ENCODE measurements around the gene SVBP. TPM values are rescaled to one million over a fixed set of nuclear protein-coding genes. Genes with fewer than 3 reads are reported as not detected.
"Not testable (repeated sequence)": the region's sequence is repeated elsewhere in the genome, so short reads cannot be mapped to it uniquely, and the experiment has no call there.

SVBP gene
- polyA plus RNA-seq, 1 donor = 60.0 TPM

DNA sequence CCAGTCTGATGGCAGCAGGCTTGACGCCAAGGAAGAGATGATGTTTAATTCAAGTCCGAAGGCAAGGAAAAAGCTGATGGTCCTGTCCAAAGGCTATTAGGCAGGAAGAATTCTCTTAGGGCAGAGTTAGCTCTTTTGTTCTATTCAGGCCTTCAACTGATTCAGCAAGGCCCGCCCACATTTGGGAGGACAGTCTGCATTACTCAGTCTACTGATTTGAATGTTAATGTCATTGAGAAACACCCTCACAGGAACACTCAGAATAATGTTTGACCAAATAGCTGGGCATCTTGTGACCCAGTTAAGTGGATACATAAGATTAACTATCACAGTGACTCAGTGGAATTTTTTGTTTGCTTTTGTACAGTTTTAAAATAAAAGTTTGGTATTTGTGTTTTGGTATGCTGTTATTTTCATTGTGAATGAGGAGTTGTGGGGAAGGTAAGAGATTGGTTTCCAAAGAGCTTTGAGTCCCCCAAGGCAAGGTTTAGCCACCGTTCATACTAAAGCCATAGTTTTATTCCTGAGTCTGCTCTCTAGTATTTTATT, 27.5 kb upstream of the SVBP start:
- no peak for DNase-seq

DNA sequence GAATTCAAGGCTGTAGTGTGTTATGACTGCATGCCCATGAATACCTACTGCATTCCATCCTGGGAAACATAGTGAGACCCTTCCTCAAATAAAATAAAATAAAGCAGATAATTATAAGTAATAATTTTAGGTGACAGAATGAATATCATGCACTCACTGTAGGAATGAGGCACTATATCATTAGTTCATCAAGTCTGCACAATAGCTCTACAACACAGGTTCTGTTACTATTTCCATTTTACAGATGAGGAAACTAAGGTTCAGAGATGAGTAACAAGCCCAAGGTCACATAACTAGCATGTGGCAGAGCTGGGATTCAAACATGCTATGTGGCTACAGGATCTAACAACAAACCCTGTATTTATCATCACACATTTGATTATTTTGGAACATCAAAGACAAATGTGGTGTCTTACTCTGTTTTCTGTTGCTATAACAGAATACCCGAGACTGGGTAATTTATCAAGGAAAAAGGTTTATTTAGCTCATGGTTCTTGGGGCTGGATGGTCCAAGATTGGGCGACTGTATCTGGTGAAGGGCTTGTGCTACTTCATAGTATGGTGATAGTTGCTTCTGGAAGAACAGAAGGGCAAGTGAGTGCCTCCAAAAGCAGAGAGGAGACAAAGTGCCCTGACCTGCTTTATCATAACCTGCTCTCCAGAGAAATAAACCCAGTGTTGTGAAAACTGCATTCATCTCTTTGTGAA, 24.4 kb upstream of the SVBP start:
- no peak for DNase-seq

DNA sequence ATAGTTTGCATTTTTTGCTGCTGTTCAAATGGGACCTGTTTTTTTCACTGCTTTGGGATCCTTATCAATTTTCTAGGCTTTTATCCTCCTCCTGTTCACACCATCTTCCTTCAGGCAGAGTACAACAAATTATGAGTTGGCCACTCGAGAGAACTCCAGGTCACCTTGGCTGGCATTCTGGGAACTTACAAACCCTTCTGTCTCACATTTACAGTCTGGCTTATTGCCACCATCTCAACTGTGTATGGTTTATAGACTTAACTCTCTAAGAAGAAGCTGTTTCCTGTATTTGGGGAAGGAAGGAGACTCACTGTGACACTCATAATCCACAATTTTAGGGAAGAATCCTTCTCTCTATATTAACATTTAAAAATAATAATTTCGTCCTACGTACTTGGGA, 23.8 kb upstream of the SVBP start:
- no peak for DNase-seq

DNA sequence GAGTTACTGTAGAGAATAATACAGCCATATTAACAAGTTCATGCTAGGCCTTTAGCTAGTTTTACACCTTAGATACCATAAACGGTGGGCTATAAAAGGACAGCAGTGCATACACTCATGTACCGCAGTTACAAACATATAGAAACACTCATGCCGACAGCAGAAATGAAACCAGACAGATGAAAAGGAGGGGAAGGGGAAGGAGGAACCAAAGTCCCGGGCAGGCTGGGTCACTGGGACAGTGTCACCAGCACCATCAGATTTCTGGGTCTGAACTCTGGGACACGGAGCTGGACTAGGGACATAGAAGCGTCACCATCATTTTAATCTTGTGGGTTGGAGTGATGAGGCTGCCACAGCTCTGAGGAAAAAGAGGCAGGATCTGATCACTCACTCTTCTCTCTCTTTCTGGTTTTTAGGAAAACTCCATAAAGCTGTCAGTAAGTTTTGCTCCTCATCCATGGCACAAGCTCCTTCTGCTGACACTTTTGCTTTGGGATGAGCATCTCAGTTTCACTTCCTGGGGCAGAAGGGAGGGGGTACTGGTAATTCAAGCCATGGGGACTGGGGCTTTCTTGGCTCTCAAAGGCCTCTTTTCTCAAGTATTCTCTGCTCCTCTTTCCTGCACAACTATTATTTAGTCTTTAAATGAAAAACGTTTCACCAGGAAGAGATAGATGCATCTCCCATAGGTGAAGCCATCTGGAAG, 21.4 kb upstream of the SVBP start:
- DNase-seq = no peak

DNA sequence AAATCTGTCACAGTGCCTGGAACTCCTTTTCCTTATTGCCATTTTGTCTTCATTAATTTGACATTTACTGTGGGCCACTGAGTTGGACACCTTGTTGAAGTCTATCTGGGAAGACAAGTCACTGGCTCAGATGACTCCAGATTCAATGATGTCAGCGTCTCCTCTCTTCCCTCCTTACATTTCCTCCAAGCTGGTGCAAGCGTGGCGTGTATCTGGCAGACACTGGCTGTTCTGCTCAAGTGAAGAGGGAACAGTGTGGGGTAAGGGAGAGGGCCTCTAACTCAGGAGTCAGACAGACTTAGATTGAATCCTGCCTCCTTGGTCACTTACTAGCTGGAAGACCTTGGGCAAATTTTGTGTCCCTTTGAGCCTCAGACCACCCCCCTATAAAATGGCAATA, 20.5 kb upstream of the SVBP start:
- DNase-seq = no peak

DNA sequence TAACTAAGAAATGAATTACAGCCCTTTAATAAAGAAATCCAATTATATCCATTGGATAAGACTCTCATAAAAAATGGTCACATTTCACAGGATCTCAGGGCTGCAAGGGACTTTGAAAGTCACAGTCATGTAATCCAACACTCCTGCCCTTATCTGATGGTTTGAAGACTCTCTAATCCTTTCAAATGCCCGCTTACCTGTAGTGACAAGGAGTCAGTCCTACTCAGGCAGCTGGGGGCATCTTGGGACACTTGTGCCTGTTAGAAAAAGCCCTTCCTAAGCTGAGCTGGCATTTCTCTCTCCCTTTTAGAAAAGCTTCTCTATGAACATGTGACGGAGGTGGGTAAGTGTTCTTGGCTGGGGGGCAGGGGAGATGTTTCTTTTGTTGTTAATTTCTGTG, 18.2 kb upstream of the SVBP start:
- DNase-seq = no peak

DNA sequence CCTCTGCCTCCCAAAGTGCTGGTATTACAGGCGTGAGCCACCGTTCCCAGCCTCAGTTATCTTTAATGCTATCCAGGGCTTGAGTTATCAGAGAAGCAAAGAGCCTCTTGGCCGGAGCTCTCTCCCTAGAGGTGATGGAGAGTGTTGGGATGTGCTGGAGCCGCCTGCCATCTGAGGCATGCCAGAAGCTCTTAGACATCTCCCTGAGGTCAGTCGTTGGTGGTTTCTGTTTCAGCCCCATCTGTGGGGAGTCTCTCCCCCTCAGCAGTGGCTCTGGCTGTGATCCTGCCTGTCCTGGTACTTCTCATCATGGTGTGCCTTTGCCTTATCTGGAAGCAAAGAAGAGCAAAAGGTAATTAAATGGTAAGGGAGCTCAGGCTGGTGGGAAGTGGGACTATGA, 17.6 kb upstream of the SVBP start:
- no peak for DNase-seq

DNA sequence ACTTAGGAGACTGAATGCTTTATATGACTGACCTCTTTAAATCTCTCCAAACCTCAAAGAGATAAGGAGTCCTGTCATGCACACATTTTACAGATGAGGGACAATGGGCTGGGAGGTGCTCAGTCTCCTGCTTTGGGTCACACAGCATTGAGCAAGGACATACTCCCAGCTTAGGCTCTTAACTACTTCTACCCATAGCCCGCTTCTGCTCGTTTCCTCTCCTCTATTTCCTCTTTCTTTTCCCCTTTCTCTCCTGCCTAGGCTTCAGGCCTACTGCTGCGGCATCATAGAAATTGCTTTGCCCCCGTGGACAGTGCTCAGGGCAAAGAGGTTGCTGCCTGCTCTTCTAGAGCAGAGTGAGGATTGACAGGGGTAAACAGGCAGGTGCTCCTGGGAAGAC, 16.8 kb upstream of the SVBP start:
- DNase-seq = no peak

DNA sequence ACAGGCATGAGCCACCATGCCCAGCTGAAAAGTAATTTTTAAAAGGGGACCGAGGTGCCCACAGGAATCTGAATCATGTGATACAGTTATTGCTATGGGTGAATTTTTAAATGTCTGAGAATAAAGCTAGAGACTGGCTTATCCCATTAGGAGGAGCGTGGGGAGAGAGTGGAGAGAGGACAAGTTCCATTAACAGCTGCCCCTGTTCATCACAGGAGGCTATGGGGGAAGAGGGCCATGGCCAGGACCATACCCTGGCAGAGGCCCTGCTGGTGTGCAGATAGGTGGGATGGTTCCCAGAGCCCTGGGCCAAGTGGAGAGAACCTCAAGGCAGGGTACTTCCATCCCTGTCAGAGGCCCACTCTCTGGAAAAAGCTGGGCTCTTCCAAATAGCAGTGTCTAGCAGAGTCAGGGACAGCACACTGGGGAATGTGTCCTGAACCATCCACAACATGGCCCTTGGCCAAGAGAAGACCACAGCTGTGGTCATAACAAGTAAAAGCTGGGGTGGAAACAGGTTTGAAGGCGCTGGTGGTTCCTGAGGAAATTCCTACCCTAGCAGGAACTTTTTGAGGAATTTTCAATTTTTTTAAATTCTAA, 15.5 kb upstream of the SVBP start:
- no peak for DNase-seq

DNA sequence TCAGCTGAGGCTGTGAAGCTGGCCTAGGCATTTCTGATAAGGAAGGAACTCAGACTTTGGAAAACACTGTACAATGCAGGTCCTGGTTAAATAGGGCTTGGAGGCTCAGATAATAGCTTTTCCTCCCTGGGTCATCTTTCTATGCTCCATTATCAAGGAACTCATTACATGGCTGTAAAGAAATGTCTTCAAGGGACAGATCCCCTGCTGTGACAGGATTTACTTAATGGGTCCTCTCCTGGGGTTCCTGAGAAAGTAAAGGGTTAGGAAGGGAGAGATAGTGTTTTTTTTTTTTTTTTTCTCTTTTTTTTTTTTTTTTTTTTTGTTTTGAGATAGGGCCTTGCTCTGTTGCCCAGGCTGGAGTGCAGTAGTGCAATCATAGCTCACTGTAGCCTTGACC, 14.1 kb upstream of the SVBP start:
- no peak for DNase-seq

DNA sequence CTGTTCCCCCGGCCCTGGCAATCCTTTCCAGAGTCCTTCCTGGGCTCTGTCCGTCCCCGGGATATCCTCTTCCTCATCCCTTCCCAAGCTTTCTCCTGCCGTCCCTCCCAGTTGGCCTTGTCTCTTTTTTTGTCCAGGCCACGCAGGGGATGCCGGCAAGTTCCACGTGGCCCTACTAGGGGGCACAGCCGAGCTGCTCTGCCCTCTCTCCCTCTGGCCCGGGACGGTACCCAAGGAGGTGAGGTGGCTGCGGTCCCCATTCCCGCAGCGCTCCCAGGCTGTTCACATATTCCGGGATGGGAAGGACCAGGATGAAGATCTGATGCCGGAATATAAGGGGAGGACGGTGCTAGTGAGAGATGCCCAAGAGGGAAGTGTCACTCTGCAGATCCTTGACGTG, 13.4 kb upstream of the SVBP start:
- no peak for DNase-seq

DNA sequence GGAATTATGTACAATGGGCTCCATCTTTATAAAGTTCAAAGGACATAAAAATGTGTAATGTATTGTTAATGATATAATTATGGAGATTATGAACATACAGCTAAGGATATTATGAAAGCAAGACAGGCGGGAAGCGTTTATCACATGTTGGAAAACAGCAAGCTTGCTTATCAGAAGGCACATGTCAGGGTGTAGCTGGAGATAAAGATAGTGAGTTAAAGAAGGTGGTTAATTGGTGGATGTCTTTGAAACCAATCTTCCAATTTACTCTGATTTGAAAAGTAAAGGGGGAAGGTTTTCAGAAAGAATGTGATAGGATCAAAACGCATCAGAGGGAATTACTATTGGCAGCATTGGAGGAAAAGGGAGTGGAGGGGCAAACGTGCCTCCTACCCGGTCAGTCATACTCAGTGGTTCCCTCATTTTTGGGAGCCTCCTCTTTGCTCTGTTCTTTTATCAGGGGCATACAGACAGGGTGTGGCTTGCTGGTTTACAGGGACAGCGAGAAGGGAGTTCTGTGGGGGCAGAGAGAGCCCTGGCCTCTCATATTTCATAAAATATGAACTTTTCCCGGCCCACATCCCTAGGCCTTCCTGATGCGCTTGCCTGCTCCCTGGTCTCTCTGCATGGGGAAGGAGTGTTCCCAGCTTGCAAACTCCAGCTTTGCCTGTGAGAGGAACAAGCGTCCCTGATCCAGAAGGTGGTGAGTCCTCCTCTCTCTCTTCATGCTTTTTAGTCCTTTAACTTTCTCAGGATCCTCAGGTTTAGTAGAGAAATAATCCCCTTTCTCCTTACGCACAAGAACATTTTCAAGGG, 8.0 kb upstream of the SVBP start:
- no peak for DNase-seq

DNA sequence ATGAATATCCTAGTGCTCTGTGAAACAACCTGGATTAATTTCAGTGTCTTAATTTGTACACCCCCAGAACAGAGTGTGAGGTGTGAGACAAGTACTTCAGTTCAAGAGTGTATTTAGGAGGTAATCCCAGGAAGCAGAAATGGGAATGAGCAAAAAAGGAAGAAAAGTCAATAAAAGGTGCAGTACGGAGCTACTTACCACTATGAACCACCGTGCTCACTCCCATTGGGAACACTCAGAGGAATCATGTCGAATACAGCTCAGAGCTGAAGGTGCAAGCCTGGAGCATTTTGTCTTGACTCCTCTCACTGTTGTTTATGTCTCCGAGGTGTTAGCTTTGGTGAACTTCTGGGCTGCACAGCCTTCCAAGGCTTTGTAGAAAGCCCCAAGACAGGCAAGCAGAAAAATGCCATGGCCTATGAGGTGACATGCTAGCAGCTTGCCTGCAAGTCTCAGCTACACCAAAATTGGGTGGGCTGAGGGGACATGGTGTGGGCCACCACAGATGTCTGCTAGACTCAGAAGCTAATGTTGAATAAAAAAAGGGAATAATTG, 7.4 kb upstream of the SVBP start:
- DNase-seq = no peak

DNA sequence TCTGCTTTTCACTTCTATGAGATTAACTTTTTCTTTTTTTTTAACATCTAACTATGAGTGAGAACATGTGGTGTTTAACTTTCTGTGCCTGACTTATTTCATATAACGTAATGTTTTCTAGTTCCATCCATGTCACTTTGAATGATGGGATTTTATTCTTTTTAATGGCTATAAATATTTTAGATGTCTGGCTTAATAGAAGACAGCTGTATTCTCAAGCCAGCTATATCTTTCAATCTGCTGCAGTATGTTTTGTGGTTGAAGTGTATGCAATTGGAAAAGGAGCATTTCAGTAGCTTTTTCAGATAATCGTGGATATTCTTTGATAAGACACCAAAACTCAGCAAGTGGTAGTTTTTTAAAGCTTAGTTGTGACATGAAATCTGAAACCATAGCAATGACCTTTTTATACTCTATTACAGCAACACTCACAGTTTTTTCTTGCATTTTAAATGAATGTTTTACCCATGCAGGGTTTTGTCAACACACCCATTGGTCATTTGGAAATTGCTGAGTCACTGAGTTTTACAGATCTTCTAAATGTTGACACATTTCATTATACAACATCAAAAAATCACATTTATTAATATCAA, 5.7 kb upstream of the SVBP start:
- DNase-seq = peak; percentile 12

DNA sequence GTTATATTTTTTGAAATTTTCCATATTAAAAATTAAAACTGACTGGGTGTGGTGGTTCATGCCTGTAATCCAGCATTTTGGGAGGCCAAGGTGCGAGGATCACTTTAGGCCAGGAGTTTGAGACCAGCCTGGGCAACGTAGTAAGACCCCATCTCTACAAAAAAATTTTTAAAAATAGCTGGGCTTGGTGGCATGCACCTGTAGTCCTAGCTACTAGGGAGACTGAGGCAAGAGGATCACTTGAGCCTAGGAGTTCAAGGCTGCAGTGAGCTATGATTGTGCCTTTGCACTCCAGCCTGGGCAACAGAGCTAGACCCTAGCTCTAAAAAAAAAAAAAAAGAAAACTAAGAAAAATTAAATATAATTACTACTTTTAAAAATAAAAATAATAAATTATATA, 4.5 kb upstream of the SVBP start:
- DNase-seq = no peak

DNA sequence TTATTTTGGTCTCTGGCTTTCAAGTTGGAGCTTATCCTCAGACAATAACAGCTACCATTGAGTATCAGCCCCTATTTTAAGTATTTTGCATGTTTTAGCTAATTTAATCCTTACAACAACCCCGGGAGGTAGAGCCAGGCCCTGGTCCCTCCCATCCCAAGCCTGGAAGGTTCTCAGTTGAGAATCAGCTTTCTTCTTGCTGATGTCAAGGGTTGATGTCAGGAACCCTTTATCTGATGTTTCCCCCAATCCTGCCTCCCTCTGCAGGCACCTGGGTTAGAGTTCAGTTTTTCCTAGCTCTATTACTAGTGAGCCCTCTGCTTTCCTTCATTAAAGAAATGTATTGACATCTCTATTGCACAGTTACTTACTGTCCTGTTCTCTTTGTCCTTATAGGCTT, 3.6 kb upstream of the SVBP start:
- no peak for DNase-seq

DNA sequence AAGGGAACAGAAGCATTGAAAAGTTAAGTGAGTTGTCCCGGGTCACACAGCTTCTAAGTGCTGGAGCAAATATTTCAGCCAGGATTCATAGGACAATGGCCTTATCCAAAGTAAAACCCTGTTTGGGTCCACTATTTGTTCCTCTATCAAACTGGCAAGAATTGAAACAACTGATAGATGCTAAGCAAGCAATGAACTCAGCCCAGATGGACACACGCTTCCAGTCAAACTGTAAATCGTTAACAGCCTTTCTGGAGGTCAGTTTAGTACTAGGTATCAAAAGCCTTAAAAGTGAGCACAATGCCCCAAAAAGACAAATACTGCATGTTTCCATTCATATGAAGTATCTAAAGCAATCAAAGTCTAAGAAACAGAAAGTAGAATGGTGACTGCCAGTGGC, 779 bp upstream of the SVBP start:
- no peak for DNase-seq

DNA sequence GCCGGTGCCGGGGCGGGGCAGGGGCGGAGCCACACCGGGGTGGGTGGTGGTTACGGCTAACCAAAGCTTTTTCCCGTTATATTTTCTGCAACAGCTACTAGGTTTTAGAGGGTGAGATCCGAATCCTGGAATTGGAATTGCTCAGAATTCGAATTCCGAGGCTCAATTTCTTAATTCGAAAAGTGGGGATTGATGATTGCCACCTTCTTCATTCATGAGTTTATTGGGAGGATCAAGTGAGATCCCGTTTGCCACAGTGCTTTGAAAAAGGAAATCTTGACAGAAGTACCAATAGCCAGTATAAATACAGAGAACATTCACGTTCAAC, 207 bp upstream of the SVBP start:
- DNase-seq = no peak

DNA sequence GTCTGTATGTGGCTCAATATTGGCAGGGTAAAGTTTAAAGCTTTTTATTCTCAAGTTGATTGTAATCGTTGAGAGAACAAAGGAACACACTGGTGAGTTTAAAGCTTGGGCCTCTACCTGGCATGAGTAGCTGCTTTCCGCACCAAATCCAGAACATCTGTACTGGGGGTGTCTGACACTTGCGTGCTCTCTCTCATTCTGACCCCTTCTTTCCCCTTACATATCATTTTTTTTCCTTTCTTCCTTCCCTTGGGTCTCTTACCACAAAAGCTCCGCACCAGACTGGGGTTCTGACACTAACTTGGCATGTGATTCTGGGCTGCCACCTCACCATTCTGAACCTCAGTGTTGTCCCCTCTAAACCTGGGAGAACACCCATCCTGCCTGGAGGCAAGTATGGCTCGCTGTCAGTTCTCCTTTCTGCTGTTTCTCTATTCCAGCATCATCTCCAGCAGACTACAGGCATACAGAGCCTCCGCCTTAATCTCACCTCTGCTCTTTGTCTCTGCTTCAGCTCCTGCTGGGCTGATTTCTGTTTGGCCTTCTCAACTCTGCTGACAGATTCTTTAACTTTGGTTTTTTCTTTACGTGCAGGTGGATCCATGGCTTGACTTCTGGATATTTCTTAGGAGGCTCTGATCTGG, 1.1 kb downstream of the SVBP start:
- DNase-seq = no peak

DNA sequence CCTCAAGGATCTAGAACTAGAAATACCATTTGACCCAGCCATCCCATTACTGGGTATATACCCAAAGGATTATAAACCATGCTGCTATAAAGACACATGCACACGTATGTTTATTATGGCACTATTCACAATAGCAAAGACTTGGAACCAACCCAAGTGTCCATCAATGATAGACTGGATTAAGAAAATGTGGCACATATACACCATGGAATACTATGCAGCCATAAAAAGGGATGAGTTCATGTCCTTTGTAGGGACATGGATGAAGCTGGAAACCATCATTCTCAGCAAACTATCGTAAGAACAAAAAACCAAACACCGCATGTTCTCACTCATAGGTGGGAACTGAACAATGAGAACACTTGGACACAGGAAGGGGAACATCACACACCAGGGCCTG, 2.4 kb downstream of the SVBP start:
- DNase-seq = not testable (repeated sequence)

DNA sequence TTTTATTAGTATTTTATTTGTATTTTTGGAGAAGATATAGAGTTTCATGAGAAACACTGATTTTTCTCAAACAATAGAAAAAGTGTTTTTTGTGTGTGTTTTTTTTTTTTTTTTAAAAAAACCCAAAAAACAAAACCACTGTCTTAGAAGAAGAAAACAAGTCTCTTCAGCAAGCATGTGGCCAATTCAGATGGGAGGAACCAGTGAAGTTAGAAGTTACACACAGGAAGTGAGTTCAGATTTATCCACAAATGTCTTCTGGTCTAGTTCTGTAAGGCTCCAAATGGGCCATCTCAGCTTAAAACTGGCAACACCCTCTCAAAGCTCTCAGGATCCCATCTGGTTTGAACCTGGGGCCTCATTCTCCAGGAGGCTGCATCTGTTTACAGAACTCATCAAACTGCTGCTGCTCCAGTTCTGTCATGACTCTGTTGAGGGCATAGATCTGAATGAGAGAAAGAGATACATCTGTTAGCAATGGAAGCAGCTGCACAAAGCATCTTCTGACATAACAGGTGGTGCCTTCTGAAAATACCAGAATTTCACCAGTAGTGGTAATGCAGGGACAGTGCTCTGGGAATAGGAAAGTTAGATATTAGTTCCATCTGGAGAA, 10.0 kb downstream of the SVBP start:
- DNase-seq = no peak

Measured in left kidney (tissue), 2 donors.